HG03025 (cell line): ENCODE results near the gene COL6A2.
"Not testable (repeated sequence)": the region's sequence is repeated elsewhere in the genome, so short reads cannot be mapped to it uniquely, and the experiment has no call there.

Experiments used
- ATAC-seq: cut with Tn5 transposase; IDR thresholded peaks from one replicate; pipeline ENCODE4 v1.9.1; 2021; ENCODE audit warnings: mild to moderate bottlenecking, moderate library complexity; ENCODE audit not compliant: unreplicated experiment, low FRiP score

The COL6A2 gene

DNA sequence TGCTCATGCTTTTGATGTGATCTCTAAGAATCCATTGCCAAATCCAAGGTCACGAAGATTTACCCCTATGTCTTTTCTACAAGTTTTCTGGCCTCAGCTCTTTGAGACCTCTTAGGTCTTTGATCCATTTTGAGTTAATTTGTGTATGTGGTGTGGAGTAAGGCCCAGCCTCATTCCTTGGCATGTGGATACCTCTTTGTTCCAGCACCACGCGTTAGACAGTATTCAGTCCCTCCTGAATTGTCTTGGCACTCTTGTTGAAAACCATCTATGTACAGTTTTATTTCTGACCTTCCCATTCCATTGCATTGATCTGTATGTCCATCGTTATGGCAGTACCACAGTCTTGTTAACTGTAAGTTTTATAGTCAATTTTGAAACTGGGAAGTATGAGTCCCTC is 65.5 kb downstream of the COL6A2 start:
- ATAC-seq: no peak

DNA sequence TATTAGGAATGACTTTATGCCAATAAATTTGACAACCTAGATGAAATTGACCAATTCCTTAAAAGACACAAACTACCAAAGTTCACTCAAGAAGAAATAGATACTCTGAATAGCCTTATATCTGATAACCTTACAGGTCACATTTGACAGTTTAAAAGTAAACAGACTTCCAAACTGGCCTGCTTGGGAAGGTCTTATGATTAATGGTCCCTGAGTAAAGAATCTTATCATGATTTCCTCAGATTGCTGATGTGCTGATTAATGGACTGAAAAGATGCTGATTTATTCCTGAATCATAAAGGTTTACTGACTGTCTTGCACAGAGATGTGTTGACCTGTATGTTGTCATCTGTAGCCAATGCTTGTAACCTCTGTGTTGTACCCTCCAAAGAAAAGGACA is 67.2 kb downstream of the COL6A2 start:
- ATAC-seq: no peak

DNA sequence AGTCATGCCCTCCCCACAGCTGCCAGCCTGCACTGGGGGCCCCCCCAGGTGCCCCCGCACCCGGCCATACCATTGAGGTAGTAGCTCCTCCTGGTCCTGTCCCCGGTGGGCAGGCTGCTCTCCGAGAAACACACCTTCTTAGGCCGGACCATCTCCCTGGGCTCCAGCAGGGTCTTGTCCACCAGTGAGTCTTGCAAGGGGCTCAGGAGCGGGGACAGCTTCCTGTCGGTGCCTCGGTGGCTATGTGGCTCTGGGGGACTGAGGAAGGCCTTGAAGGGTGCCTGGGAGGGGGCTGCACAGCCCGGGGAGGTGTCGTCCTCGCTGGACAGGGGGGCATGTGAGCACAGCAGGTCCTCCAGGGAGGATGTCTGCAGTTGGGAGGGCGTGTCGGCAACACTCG is 70.3 kb downstream of the COL6A2 start:
- ATAC-seq: no peak

DNA sequence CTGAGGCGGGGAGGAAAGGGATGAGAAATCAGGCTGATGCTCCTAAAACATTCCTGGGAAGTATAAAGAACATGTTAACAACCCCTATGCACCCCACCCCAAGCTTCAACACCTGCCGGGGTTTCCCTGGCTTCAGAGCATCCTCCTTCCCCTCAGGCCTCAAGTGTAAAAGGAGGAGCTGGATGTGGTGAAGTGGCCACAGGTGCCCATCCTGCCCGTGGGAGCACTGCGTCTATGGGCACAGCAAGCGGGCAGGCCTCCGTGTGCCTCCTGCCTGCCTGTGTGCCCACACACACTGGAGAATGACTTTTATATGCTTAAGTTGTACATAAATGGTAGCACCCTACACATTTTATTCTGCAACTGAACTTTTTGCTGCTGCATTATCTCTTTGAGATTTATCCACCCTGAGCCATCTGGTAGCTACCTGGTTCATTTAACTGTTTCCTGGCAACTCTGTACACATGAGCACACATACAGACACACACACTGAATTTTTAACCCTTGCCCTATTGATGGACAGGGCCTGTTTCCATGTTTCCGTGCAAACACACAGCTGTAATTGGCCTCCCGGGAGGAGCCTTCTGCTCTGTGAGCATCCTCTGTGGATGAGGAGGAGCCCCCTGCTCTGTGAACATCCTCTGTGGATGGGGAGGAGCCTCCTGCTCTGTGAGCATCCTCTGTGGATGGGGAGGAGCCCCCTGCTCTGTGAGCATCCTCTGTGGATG is 70.9 kb downstream of the COL6A2 start:
- no peak for ATAC-seq

DNA sequence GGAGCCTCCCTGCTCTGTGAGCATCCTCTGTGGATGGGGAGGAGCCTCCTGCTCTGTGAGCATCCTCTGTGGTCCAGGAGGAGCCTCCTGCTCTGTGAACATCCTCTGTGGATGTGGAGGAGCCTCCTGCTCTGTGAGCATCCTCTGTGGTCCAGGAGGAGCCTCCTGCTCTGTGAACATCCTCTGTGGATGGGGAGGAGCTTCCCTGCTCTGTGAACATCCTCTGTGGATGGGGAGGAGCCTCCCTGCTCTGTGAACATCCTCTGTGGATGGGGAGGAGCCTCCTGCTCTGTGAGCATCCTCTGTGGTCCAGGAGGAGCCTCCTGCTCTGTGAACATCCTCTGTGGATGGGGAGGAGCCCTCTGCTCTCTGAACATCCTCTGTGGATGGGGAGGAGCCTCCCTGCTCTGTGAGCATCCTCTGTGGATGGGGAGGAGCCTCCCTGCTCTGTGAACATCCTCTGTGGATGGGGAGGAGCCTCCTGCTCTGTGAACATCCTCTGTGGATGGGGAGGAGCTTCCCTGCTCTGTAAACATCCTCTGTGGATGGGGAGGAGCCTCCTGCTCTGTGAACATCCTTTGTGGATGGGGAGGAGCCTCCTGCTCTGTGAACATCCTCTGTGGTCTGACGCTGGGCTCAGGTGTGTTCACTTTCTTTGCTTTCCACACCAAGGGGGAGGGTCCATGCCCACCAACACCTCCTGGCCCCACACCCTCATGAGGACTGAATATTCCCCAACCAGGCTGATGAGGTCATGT is 72.7 kb downstream of the COL6A2 start:
- not testable (repeated sequence) for ATAC-seq

DNA sequence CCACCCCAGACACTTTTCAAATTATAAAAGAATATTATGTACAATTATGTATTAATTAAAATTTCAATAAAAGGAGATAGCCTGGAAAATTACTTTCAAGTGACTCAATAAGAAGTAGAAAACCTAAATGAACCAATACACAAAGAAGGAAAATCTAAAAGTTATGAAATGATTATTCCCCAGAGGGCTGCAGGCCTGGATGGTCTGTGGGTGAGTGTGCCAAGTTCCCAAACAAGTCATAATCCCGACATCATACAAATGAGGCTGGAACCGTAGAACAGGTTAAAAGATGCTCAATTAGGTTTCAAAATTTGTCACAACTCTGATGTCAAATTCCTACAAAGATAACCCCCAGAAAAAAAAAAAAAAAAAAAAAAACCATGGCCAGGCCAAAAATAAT is 73.7 kb downstream of the COL6A2 start:
- no peak for ATAC-seq

GRCh38 chr21:46171996-46172862 is 74.3 kb downstream of the COL6A2 start:
- ATAC-seq: no peak

GRCh38 chr21:46172863-46173528 is 75.1 kb downstream of the COL6A2 start:
- ATAC-seq: no peak

GRCh38 chr21:46173573-46173972 is 75.7 kb downstream of the COL6A2 start:
- no peak for ATAC-seq

DNA sequence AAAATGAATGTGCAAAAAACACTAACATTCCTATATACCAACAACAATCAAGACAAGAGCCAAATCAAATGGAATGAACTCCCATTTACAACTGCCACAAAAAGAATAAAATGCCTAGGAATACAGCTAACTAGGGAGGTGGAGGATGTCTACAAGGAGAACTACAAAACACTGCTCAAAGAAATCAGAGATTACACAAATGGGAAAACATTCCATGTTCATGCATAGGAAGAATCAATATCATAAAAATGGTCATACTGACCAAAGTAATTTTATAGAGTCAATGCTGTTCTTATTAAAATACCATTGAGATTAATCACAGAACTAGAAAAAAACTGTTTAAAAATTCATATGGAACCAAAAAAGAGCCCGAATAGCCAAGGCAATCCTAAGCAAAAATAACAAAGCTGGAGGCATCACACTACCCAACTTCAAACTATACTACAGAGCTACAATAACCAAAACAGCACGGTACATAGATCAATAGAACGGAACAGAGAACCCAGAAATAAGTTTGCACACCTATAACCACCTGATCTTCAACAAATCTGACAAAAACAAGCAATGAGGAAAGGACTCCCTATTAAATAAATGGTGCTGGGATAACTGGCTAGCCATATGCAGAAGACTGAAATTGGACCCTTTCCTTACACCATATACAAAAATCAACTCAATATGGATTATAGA is 78.7 kb downstream of the COL6A2 start:
- ATAC-seq: not testable (repeated sequence)

DNA sequence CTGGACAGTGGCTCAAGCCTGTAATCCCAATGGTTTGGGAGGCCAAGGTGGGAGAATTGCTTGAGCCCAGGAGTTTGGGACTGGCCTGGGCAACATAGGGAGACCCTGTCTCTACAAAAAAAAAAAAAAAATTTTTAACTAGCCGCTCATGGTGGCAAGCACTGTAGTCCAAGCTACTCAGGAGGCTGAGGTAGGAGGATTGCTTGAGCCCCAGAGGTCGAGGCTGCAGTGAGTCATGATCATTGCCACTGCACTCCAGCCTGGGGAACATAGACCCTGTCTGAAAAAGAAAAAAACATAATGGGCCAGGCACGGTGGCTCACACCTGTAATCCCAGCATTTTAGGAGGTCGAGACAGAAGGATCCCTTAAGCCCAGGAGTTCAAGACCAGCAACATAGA is 81.0 kb downstream of the COL6A2 start:
- ATAC-seq: no peak
